Naive thymus-derived CD8-positive, alpha-beta T cell (primary cell): ENCODE measurements around the gene RAI14. TPM values are rescaled to one million over a fixed set of nuclear protein-coding genes. Genes with fewer than 3 reads are reported as not detected.
"Not testable (repeated sequence)": the region's sequence is repeated elsewhere in the genome, so short reads cannot be mapped to it uniquely, and the experiment has no call there.

Source experiments
- ATAC-seq, 2 donors: fragments of 150-1000 bp; cut with Tn5 transposase in 1 of 2; sonication (Bioruptor Pico), chemical (Tn5 transposase) in 1 of 2; 1 replicate in 1 of 2; 2 replicates in 1 of 2; pipeline ENCODE4 v1.10.0; 2021; ENCODE audit warnings: mild to moderate bottlenecking in 2 of 2, moderate library complexity in 2 of 2
- POLR2A ChIA-PET: fragments of 350-600 bp; sonication (Branson Sonifier 250); formaldehyde crosslinking; loops from one replicate; lab custom pipeline; 2021; ENCODE audit warnings: antibody characterized with exemption; lab: Charles Lee
- DNase-seq, 10 donors: peaks; one replicate each; pipeline versions ENCODE4 v3.0.0 to v3.0.0-alpha.2; 2020 to 2022
- H3K27ac Mint-ChIP-seq, 10 donors: one replicate each; pipeline ENCODE4 v1.8.0; 2020 to 2022; ENCODE audit warnings: mild to moderate bottlenecking in 10 of 10, mixed read lengths in 10 of 10, moderate library complexity in 4 of 10, inconsistent platforms in 1 of 10
- H3K27me3 Mint-ChIP-seq, 5 donors: one replicate each; pipeline ENCODE4 v1.8.0; 2021 to 2022; ENCODE audit warnings: mixed read lengths in 5 of 5
- H3K36me3 Mint-ChIP-seq, 3 donors: one replicate each; pipeline ENCODE4 v1.8.0; 2020 to 2022; ENCODE audit warnings: mixed read lengths in 3 of 3, mild to moderate bottlenecking in 2 of 3, inconsistent platforms in 1 of 3
- H3K4me1 Mint-ChIP-seq, 4 donors: one replicate each; pipeline ENCODE4 v1.8.0; 2021 to 2022; ENCODE audit warnings: mixed read lengths in 4 of 4
- H3K4me3 Mint-ChIP-seq, 10 donors: one replicate each; pipeline ENCODE4 v1.8.0; 2020 to 2022; ENCODE audit warnings: mild to moderate bottlenecking in 10 of 10, mixed read lengths in 10 of 10, moderate library complexity in 6 of 10, inconsistent platforms in 1 of 10
- H3K9me3 Mint-ChIP-seq, 9 donors: one replicate each; pipeline ENCODE4 v1.8.0; 2020 to 2022; ENCODE audit warnings: mixed read lengths in 9 of 9, mild to moderate bottlenecking in 3 of 9, inconsistent platforms in 1 of 9, moderate library complexity in 1 of 9
- polyA plus RNA-seq, 3 donors: library from polyadenylated mRNA; unstranded; fragments of 300-500 nt; fragmentation: Illumina TruSeq; gene quantifications; one replicate each; pipeline ENCODE4 v1.2.3, GENCODE V29; 2021
- total RNA-seq, 8 experiments: library from RNA in 2 of 8; stranded (reverse) in 2 of 8; gene quantifications; one replicate each; pipeline ENCODE4 v1.2.3 and lab custom pipeline; 2021 to 2026

Gene RAI14
- total and polyA plus RNA-seq, 5 experiments from 2014 or later: not detected

DNA sequence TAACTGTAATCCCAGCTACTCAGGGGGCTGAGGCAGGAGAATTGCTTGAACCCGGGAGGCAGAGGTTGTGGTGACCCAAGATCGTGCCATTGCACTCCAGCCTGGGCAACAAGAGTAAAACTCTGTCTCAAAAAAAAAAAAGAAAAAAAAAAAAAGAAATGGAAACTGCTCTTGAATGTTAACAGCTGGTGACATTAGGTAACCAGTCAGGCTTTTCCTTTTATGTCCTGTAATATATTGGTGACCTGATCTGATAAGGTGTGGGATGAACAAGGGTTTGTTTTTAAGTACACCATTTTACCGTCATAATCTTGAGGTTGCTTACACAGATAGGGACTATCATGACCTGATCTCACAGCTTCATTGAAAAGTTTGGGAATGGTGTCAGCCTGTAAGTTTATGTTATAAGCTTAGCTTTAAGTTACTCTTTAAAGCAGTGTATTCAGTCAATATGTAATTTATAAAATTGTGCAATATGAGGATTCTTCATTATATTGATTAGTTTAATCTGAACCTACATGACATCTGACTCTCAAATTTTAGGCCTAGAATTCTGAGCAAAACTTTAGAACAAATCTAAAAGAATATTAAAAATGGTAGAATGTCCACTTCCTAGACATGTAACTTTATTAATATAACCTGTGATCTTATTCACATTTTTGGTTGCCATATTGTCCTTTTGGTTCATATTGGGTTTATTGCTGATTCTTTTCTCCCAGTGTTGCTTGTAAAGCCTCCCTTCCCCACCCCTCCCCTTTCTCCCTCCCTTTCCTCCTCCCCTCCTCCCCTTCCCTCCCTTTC is 41.4 kb downstream of the RAI14 start:
- POLR2A ChIA-PET: no interaction called here
- Mint-ChIP-seq H3K27ac (no peak overlapping the region), H3K36me3 (no peaks in the 10 kb centered on the region), H3K4me1 (peaks cover 6 to 19% (median 15%) of the 10 kb centered on the region in 4 donors), H3K9me3 (no peaks in the 10 kb centered on the region), H3K27me3 (no peaks in the 10 kb centered on the region), H3K4me3 (no peak overlapping the region)
- DNase-seq (no peak), ATAC-seq (no peak)

DNA sequence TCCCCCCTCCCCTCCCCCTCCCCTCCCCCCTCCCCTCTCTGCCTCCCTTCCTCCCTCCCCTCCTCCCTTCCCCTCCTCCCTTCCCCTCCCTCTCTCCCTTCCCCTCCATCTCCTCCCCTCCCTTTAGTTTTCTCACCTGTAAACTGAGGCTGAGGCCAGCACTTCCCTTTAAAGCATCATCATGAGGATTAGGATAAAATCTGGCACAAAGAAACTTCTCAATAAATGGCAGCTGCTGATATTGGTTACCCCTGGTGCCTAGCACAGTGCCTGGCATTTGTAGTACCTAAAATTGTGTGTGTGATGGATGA is 41.9 kb downstream of the RAI14 start:
- Mint-ChIP-seq H3K4me1 (peaks cover 6 to 19% (median 15%) of the 10 kb centered on the region in 4 donors), H3K36me3 (no peaks in the 10 kb centered on the region), H3K27ac (no peak overlapping the region), H3K4me3 (no peak overlapping the region), H3K27me3 (no peaks in the 10 kb centered on the region), H3K9me3 (no peaks in the 10 kb centered on the region)
- DNase-seq (no peak), ATAC-seq (no peak)
- POLR2A ChIA-PET: no interaction called here

- Mint-ChIP-seq H3K4me1 (peaks cover 6 to 19% (median 15%) of the 10 kb centered on the region in 4 donors), H3K9me3 (no peaks in the 10 kb centered on the region), H3K4me3 (no peak overlapping the region), H3K36me3 (no peaks in the 10 kb centered on the region), H3K27me3 (no peaks in the 10 kb centered on the region), H3K27ac (peak overlapping the region in 1 of 10 donors; percentile 41)
- POLR2A ChIA-PET: no interaction called here
- ATAC-seq: no peak
- DNase-seq: no peak
These were observed 42.6 kb downstream of the RAI14 start for GRCh38 chr5:34698754-34699153.

DNA sequence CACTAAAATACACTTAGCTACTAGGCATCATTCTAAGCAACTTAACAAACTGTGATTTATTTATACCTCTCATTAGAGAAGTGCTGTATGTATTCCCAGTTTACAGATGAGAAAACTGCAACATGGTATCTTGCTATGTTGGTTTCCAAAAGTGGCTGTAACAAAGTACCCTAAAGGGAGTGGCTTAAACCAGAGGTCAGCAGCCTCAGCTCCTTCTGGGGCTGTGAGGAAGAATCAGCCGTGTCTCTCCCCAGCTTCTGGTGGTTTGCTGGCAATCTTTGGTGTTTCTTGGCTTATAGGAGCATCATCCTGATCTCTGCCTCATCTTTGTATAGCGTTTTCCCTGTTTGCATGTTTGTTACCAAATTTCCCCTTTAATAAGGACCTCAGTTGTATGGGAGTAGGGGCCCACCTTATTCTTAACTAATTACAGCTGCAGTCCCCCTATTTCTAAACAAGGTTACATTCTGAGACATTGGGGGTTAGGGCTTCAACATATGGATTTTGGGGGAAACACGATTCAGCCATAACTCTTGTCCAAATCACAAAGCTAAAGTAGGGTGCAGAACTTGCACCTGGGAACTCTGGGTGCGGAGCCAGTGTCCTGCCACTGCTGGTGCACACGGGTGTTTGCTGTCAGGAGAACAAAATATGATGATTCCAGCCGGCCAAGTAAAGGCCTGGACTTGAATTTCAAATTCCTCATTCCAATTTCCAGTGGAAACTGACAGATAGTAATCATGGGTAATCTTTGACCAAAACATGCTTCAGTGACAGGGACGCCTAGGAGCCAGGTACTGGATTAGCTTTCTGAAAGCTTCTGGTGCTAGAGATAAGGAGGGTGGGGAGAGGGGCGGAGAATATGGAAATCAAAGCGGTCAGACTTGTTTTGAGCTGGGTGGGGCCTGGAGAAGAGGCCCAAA is 43.3 kb downstream of the RAI14 start:
- Mint-ChIP-seq H3K36me3 (no peaks in the 10 kb centered on the region), H3K4me3 (no peak overlapping the region), H3K9me3 (no peaks in the 10 kb centered on the region), H3K27ac (no peak overlapping the region), H3K4me1 (peaks cover 4 to 13% (median 11%) of the 10 kb centered on the region in 4 donors), H3K27me3 (no peaks in the 10 kb centered on the region)
- ATAC-seq: no peak
- POLR2A ChIA-PET: no interaction called here
- no peak for DNase-seq

DNA sequence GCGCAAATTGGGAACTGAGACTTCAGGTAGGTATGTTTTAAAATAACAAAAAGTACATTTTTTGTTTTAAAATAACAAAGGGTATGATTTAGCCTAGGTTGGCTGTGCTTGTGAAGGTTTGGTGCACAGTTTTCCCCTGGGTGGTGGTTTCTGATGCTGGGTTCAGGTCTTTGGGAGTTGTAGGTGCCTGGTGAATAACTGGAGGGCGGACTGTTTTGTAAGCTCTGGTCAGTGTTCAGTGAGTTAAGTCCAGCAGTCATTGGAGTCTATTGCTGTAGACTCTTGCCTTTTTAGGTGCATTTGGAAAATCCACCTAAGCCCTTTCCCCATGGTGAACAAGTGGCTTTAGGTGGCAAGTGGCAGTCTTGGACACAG is 43.9 kb downstream of the RAI14 start:
- Mint-ChIP-seq H3K36me3 (no peaks in the 10 kb centered on the region), H3K4me1 (peaks cover 0 to 6% (median 5%) of the 10 kb centered on the region in 4 donors), H3K27me3 (no peaks in the 10 kb centered on the region), H3K9me3 (no peaks in the 10 kb centered on the region), H3K4me3 (no peak overlapping the region), H3K27ac (no peak overlapping the region)
- POLR2A ChIA-PET: no interaction called here
- no peak for DNase-seq
- no peak for ATAC-seq

DNA sequence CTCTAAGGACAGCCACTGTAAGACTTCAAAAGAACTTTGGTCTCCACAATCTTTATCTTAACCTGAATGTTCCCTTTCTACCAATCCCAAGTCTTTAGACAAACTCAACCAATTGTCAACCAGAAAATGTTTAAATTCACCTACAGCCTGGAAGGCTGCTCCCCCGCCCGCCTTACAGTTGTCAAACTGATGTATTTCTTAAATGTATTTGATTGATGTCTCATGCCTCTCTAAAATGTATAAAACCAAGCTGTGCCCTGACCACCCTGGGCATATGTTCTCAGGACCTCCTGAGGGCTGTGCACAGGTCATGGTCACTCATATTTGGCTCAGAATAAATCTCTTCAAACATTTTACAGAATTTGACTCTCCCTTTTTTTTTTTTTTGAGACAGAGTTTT is 45.3 kb downstream of the RAI14 start:
- DNase-seq, H3K4me1 Mint-ChIP-seq, H3K36me3 Mint-ChIP-seq, H3K27ac Mint-ChIP-seq, POLR2A ChIA-PET, ATAC-seq, H3K9me3 Mint-ChIP-seq, H3K4me3 Mint-ChIP-seq, H3K27me3 Mint-ChIP-seq: not testable (repeated sequence)

DNA sequence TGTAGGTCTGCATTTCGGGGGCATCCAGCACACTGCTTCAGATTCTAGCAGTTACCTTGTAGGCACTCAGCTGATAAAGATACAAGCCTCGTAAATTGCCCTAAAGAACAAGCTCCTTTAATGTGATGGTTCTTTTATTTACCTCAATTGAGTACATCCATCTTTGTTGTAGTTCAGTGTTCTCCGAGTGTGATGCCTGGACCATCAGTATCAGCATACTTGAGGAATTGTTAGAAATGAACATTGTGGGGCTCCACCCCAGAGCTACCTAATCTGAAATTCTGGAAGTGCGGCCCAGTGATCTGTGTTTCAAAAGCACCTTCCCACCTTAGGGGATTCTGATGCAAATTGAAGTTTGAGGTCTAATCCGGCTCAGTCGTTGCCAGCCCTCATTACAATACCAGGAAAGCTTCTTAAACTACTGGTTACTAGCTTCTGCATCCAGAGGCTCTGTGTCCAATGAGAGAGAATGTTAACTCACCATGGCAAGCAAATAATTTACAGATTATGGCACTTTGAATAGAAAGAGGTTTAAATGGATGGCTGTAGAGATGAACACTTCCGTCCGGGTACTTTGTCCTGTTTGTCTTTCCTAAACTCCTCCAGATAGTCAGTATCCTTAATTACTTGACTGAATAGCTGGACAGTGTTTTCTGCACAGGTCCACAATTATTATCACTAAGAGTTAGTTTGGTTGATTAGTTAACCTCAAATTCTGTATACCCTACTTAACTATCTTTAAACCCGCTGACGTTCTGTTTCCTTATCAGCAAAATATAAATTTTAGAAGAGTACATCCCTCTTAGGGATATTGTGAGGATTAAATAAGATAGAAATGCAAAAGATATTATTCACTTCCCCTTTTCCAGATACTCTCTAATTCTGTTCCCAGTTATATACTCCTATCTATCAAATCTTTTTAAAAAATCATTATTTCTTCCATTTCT is 47.9 kb downstream of the RAI14 start:
- H3K36me3 Mint-ChIP-seq: no peaks in the 10 kb centered on the region

GRCh38 chr5:34706084-34706483 is 50.0 kb downstream of the RAI14 start:
- DNase-seq: no peak
- POLR2A ChIA-PET: no interaction called here

More for the DNA sequence above, 47.9 kb downstream of the RAI14 start:
- H3K27ac Mint-ChIP-seq: no peak overlapping the region
- H3K27me3 Mint-ChIP-seq: peaks cover 0 to 2% (median 0%) of the 10 kb centered on the region in 5 donors
- H3K9me3 Mint-ChIP-seq: no peaks in the 10 kb centered on the region
- ATAC-seq: no peak
- POLR2A ChIA-PET: interaction anchor here (0.6 kb wide), 1 partner anchor 1897 kb away, joined by 4 read pairs; no protein-coding TSS in a partner anchor
- no peaks in the 10 kb centered on the region for H3K4me1 Mint-ChIP-seq
- H3K4me3 Mint-ChIP-seq: no peak overlapping the region
- DNase-seq: no peak

DNA sequence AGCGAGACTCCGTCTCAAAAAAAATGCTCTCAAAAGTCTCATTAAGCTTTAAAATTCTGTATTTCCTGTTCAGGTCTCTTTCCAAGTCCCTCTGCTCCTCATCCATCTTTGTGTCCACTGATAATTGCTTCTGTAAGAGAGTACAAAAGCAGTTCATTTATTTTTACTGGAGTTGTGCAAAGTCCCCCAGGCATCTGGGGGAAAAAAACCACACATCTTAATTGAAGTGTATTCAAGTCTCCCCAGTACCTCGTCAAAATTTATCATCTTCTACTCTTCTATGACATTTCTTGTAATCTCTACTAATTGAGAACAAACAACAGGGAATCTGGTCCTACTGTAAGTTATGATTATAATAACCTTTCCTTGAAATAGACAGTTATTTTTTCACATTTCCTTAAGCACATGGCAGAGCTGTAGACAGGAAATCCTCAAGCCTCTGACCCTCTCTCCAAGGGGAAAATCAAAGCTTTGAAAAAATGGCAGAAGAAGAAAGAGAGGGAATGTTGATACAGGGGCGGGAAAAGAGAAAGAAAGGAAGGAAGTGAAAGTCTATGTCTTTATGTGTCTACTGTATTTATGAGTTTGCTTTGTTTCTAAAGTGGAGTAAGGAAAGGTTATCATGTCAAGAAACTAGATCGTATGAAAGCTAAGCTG is 51.5 kb downstream of the RAI14 start:
- POLR2A ChIA-PET: no interaction called here
- Mint-ChIP-seq H3K4me3 (no peak overlapping the region), H3K9me3 (no peaks in the 10 kb centered on the region), H3K4me1 (no peaks in the 10 kb centered on the region), H3K27me3 (peaks cover 0 to 4% (median 2%) of the 10 kb centered on the region in 5 donors), H3K27ac (no peak overlapping the region), H3K36me3 (no peaks in the 10 kb centered on the region)
- ATAC-seq (no peak), DNase-seq (no peak)

More at GRCh38 chr5:34706084-34706483, 50.0 kb downstream of the RAI14 start:
- no peaks in the 10 kb centered on the region for H3K4me1 Mint-ChIP-seq
- no peak overlapping the region for H3K4me3 Mint-ChIP-seq
- no peak for ATAC-seq
- no peaks in the 10 kb centered on the region for H3K36me3 Mint-ChIP-seq
- no peaks in the 10 kb centered on the region for H3K9me3 Mint-ChIP-seq
- H3K27ac Mint-ChIP-seq: no peak overlapping the region
- peaks cover 0 to 3% (median 2%) of the 10 kb centered on the region in 5 donors for H3K27me3 Mint-ChIP-seq

DNA sequence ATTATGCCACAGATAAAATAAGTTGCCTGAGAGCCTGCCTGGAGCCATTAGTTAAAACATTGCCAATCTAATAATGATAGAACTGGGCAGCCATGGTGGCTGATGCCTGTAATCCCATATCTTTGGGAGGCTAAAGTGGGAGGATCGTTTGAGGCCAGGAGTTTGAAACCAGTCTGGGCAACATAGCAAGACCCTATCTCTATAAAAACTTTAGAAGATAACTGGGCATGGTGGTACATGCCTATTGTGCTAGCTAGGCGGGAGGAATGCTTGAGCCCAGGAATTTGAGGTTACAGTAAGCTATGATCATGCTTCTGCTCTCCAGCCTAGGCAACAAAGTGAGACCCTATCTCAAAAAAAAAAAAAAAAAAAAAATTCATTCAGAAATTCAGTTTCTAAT is 52.6 kb downstream of the RAI14 start:
- Mint-ChIP-seq H3K4me1 (no peaks in the 10 kb centered on the region), H3K4me3 (no peak overlapping the region), H3K27ac (no peak overlapping the region), H3K9me3 (peaks cover 0 to 2% (median 0%) of the 10 kb centered on the region in 9 donors), H3K27me3 (peaks cover 0 to 8% (median 2%) of the 10 kb centered on the region in 5 donors), H3K36me3 (no peaks in the 10 kb centered on the region)
- POLR2A ChIA-PET: no interaction called here
- no peak for ATAC-seq
- DNase-seq: no peak

DNA sequence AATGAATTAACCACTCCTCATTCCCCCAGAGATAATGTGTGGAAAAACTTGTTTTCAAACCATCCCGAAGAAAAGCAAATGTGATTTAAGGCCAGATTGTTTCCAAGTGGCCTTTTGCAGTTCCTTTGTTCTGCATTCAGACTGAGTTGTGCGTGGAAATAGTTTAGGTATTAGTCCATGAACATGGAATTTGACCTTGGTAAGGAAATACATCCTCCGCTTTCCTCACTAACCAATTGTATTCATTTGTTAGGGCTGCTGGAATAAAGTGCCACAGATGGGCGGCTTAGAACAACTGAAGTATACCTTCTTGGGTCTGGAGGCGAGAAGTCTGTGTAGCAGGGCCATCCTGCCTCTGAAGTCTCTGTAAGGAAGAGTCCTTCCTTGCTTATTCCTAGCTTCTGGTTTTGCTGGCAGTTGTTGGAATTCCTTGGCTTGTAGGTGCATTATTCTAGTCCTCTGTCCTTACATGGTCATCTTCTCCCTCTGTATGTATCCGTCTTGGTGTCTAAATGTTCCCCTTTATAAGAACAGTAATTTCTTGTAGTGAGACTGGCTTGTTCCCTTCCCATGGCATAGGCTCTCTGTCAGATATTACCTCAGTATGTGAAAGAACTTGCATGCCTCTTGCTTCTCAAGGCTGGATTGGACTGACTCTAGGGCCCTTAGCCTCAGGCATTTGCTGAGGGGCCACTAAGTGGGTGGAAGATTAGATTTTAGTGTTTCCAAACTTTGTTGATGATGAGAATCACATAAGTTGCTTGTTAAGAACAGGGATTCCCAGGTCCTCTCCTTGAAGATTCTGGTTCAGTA is 53.9 kb downstream of the RAI14 start:
- POLR2A ChIA-PET: no interaction called here

More for the DNA sequence above, 53.9 kb downstream of the RAI14 start:
- Mint-ChIP-seq H3K4me1 (no peaks in the 10 kb centered on the region), H3K9me3 (peaks cover 0 to 2% (median 0%) of the 10 kb centered on the region in 9 donors), H3K27ac (no peak overlapping the region), H3K36me3 (no peaks in the 10 kb centered on the region), H3K4me3 (no peak overlapping the region), H3K27me3 (peaks cover 4 to 12% (median 4%) of the 10 kb centered on the region in 5 donors)
- ATAC-seq (peak in 1 of 2 donors; percentile 8), DNase-seq (no peak)
